GM21390 (cell line): ENCODE data around the gene PLCB4.

Experiments
- ATAC-seq: cut with Tn5 transposase; IDR thresholded peaks from one replicate; pipeline ENCODE4 v1.9.1; 2021; ENCODE audit not compliant: unreplicated experiment

Gene PLCB4

DNA sequence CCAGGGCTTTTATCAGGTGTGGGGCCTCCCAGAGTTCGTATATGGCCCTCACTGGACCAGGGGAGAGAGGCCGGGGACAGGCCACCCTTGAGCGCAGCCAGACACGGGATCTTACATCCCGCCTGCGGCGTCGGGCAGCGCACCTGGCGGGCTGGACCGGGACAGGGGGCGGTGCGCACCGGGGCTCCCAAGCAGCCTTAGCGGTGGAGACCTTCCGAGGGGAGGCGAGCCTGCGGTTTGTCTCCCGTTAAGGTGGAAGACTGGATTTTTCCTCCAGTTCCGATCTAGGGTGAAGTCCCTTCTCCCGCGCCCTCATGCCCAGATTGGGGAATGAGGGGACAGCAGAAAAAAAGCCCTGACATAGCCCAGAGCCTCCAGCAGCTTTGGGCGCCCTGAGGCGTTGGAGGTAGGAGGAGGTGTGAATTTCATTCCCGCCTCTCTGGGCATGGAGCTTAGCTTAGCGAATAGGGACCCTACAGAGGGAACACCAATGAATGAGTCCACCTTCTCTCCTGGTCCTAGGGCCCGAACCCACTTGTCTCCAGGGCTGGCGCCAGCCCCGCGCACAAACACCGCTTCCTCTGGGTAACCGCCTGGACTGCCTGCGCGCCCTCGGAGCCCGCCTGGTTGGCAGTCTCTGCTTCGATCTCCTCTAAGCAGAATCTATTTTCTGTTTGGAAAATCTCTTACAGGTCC is 438.8 kb downstream of the PLCB4 start:
- no peak for ATAC-seq

GRCh38 chr20:9508240-9508661 is 439.4 kb downstream of the PLCB4 start:
- ATAC-seq = no peak

- no peak for ATAC-seq
Observed at GRCh38 chr20:9508696-9509178, 439.9 kb downstream of the PLCB4 start.

GRCh38 chr20:9509246-9509645 is 440.4 kb downstream of the PLCB4 start:
- no peak for ATAC-seq

- ATAC-seq = peak; percentile 63
Observed at GRCh38 chr20:9510911-9511310, 442.0 kb downstream of the PLCB4 start.

GRCh38 chr20:9514072-9514460 is 445.2 kb downstream of the PLCB4 start:
- ATAC-seq = no peak

- no peak for ATAC-seq
Observed at GRCh38 chr20:9514461-9515213, 445.8 kb downstream of the PLCB4 start, which contains the start of gene LAMP5. Gene LAMP5, plus strand, starts transcription at chr20:9514590. Its CDS starts 263 bp downstream, at chr20:9514853.

DNA sequence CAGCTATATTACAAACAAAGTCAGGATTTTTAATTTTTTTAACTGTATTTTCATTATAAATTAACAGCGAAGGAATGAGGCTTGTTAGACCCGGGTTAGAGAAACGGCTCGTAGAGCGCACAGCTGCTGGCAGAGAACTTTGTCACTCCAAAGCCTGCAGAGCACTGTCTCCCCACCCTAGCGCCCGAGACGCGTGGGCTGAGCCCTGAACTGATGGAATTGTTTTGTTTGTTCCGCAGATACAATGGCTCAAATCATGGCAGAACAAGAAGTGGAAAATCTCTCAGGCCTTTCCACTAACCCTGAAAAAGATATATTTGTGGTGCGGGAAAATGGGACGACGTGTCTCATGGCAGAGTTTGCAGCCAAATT is 446.3 kb downstream of the PLCB4 start:
- ATAC-seq = no peak

DNA sequence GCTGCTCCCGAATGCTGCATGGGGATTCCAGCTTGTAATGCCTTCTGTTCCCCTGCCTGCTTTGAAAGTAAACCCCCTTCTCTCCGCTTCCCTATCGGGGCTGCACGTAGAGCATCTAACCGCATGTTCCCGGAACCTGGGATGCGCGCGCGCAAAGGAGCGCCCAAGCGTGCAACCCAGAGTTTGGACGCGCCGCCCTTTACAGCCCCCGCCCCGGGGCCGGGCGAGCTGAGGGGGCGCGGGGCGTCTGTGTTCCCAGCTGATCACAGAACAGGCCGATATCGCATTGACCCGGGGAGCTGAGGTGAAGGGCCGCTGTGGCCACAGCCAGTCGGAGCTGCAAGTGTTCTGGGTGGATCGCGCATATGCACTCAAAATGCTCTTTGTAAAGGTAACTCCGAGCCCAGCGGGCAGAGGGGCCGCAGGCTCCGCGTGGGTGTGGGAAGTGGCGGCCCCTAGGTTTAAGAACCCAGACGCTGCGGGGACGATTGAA is 446.9 kb downstream of the PLCB4 start:
- ATAC-seq = no peak

DNA sequence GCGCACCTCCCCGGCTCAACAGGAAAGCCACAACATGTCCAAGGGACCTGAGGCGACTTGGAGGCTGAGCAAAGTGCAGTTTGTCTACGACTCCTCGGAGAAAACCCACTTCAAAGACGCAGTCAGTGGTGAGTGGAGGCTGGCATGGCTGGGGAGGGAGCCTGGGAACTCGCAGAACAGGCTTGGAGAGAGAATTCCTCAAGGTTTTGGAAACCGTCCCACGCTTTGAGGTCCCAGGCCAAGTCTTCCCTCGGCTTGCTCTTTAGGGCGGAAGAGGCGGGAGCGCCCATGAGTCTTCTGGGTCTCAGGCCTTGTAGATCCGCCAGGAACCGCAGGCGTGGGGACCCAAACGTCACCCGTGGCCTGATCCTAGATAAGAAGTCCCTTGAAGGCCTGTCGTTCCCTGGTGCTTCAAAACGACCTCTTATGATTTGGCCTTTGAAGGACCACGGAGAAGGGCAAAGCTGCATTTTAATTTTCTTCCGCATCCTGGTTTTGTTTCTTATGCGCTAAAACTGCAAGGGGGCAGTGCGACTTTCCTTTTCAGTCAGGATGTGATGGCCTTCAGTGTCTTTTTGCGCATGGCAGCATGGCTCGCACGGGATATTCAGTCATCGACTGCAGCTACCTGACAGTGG is 447.5 kb downstream of the PLCB4 start:
- ATAC-seq = no peak

DNA sequence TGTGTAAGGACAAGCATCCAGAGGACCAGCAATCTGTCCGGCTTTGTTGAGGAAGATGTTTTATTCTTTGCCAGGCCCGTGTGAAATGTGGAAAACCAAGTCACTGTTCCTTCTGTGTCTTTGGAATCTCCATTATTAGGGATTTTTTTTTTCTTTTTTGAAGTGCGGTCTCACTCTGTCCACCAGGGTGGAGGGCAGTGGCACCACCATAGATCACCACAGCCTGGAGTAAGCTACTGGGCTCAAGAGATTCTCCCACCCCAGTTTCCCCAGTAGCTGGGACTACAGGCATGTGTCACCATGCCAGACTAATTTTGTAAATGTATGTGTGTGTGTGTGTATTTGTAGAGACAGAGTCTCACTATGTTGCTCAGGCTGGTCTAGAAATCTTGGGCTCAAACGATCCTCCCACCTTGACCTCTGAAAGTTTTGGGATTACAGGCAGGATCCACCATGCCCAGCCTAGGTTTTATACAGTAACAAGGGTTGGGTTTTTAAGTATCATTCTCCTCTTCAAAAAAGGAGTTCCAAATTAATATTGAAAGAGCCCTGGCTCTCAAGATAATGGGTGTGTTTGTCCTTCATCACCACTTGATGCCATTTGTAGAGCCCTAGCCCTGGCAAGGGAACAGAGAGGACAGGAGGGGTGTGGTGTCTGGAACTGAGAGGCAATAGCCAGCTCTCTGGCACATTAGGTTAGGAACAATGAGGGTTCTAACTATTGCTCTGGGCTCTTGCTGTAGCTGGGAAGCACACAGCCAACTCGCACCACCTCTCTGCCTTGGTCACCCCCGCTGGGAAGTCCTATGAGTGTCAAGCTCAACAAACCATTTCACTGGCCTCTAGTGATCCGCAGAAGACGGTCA is 448.6 kb downstream of the PLCB4 start:
- no peak for ATAC-seq

DNA sequence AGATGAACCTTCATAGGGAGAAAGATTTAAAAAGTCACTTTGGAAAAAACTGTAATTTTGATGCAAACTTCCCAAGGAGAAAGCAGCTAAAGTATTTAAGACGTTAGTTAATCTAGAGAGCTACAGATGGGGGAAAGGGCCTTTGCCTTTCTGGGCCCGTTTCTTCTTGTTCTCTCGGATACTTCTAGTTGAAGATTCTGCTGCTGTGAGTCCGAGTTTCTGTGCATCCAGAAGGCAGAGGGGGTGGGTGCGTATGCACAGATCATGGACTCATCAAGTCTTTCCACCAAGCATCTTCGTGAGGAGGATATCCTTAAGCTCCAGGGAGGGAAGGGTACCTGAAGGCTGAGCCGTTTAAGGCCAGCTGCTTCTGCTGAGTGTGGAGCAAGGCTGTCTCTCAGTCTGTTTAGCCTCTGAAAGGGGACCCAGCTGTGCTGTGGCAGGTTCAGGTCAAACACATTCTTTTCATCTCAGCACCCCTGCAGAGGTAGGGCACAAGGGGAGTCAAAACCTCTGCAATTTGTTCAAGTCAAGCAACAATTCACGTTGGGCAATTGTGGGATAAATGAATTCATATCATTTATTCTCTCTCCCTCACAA is 449.8 kb downstream of the PLCB4 start:
- no peak for ATAC-seq

DNA sequence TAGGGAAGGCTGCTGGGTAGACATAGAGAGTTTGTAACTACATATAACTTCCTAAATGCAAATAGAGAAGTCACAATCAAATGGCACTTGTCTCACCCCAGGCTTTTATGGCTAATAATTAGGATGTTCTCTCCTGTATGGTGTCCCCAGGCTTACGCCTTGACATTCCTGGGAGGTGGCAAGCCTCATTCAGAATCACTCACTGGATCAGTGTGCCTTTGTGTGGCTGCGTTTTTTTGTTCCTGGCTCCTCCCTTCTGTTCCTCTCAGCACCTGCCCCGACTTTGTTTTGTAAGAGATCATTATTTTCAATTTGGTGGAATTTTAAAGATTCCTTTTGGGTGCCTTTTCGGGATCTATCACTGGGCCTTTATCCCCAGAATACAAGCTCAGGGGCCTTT is 451.2 kb downstream of the PLCB4 start:
- no peak for ATAC-seq

DNA sequence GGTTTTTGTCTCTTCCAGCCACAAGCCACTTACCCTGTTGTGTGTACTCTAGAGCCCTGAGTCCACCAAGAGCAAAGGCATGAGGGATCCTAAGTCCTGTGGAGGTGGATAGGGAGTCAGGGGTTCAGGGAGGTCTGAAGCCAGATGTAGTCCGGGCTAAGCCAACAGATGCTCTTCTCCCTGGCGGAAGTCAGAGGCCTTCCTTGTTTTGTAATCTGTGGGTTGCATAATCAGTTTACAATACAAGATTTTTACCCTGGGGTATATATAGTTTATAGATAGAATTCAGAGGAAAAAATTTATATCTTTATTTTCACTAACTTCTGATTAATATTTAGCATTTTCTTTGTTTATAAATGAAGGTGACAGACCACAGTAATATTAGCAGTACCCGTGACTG is 454.7 kb downstream of the PLCB4 start:
- ATAC-seq = no peak
